Neural progenitor cell (in vitro differentiated cells): ENCODE measurements around the gene AURKB.
A peak's percentile ranks its signal among the peaks of the same experiment; 100 is the strongest.

Experiments
- CTCF ChIP-seq: fragments of 200-600 bp; sonication (generic); IDR thresholded peaks from 2 replicates; pipeline ENCODE4 v1.5.1; 2017; ENCODE audit warnings: antibody characterized with exemption, mild to moderate bottlenecking
- EZH2phosphoT487 ChIP-seq: fragments of 200-600 bp; sonication (generic); IDR thresholded peaks from 2 replicates; pipeline ENCODE4 v1.6.1; 2017; ENCODE audit warnings: antibody characterized with exemption

GRCh38 chr17:8223356-8224126, 13.2 kb upstream of the AURKB start:
- peak; percentile 36 for TF ChIP-seq CTCF
- no peak for TF ChIP-seq EZH2phosphoT487
